Stimulated activated CD4-positive, alpha-beta T cell treated with anti-CD3 and anti-CD28 coated beads, Interleukin-12 subunit alpha, Interleukin-12 subunit beta, amount 100 ng/mL, for 24 hours (primary cell): ENCODE data around the gene BRMS1.
"Not testable (repeated sequence)": the region's sequence is repeated elsewhere in the genome, so short reads cannot be mapped to it uniquely, and the experiment has no call there.

Experiments
- DNase-seq, 2 experiments: peaks; one replicate each; pipeline ENCODE4 v3.0.0-alpha.2; 2020; ENCODE audit warnings: low read depth in 2 of 2

Gene BRMS1

DNA sequence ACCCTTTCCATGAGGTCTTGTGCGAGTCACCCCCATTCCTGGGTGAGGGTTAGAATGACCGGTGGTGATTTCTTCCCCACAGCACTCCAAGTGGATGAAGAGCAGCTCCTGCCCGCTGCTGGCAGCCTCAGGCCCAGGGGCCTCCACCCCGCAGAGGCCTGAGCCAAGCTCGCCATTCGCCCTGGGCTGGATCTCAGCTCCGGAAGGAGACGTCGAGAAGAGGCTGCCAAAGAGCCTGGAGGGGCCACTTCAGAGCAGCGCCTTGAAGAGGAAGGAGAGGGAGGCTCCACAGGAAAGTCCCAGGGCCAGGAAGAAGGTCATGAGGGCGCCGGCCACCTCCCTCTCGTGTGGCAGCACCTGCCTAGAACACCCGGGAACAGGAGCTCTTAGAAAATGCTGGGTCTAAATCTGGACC, 18.3 kb upstream of the BRMS1 start:
- DNase-seq: no peak

DNA sequence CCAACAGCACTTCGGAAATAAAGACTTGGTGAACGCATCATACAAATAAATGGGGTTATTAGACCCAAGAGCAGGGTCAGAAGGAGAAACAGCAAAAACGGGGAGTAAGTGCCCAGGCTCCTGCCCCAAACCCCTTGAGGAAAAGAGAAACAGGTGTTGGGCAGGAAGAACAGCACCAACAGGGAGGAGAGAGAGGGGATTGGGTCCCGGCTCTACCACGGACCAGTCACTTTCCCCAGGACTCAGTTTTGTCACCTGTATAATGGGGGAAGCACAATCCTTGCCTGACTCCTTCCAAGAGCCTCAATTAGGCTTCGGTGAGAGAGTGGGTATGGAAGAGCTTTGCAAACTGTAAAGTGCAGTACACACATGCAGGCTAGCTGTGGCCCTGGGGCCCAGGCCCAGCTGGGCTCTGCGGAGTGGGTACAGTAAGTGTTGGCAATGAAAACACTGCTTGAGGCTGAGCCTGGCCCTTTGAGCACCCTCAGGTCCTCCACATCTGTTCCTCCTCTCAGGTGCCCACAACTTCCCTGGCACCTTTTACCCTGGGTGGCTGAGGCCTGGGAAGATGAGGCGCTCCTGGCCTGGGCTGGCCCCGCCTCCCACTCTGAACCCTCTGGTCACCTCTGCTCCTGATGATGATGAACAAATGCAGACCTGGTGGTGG, 17.7 kb upstream of the BRMS1 start:
- no peak for DNase-seq

DNA sequence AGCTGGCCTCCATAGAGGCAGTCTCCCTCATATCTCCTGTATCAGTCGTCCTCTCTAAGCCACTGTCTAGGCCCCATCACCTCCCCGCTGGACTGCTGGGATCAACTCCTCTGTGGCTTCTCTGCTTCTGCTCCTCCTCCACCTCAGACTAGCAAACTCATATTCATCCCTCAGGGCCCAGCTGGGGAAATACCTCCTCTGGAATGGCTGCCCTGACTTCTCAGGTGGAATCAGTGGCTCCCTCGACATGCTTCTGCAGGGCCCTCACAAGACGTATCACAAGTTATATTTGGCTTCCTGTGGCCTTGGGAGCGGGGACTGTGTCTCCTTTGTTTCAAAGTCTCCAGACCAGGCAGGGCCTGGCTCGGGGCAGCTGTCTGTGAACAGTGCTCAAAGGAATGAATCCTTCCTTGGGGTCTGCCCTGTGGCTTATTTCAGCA, 16.6 kb upstream of the BRMS1 start:
- no peak for DNase-seq

DNA sequence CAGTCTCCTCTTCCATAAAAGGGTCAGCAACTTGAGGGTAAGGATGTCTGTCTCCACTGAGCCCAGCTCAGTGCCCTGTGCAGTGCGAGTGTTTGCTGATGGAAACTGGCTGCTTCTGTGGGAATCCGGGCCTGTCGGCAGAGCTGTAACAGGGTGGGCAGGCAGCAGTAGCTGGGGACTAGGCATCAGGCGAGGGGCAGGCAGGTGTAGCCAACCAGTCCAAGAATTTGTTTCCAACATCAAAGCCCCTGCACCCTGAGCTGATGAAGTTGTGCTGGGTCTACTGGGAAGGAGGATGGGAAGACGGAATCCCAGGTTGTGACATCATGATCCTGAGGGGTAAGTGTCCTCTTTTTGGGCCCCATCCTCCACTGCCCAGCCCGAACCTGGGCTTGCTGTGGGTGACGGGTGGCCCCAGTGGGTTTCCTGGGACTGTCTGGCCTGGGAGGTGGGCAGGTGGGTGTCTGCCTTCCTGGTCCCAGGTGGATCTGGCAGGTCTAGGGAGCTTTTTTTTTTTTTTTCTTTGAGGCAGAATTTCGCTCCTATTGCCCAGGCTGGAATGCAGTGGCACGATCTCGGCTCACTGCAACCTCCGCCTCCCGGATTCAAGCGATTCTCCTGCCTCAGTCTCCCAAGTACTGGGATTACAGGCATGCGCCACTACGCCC, 15.6 kb upstream of the BRMS1 start:
- no peak for DNase-seq

DNA sequence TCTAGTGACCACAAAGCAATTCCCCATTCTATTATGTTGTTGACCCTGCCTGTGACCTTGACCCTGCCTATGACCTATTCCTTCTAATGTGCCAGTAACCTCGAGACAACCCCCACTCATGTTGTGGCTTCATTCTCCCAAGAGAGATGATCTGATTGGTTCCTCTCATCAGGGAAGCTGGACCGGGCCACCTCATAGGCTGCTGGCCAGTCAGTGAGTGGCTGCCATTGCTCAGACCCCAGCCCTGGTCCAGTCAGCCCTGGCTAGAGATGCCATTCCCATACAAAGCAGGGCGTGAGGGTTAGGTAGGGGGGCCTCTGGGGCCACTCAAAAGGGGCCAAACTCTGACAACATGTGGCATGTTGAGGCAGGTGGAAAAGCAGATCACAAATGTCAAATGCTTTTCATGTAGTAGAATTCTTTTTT, 14.8 kb upstream of the BRMS1 start:
- DNase-seq: no peak

DNA sequence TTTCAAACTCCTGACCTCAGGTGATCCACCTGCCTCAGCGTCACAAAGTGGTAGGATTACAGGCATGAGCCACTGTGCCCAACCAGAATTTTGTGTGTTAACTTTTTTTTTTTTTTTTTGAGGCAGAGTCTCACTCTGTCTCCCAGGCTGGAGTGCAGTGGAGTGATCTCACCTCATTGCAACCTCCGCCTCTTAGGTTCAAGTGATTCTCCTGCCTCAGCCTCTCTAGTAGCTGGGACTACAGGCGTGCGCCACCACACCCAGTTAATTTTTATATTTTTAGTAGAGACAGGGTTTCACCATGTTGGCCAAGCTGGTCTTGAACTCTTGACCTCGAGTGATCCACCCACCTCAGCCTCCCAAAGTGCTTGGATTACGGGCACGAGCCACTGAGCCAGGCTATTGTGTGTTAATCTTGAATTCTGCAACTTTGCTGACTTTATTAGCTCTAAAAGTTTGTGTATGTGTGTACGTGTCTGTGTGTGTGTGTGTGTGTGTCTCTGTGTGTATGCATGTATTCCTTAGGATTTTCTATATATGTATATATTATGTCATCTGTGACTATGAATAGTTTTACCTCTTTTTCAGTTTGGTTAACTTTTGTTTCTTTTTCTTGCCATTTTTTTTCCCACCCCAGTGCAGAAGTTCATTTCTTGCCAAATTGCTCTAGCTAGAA, 5.8 kb upstream of the BRMS1 start:
- DNase-seq: not testable (repeated sequence)

- DNase-seq: no peak
These were observed 4.1 kb upstream of the BRMS1 start for GRCh38 chr11:66349084-66349386.

DNA sequence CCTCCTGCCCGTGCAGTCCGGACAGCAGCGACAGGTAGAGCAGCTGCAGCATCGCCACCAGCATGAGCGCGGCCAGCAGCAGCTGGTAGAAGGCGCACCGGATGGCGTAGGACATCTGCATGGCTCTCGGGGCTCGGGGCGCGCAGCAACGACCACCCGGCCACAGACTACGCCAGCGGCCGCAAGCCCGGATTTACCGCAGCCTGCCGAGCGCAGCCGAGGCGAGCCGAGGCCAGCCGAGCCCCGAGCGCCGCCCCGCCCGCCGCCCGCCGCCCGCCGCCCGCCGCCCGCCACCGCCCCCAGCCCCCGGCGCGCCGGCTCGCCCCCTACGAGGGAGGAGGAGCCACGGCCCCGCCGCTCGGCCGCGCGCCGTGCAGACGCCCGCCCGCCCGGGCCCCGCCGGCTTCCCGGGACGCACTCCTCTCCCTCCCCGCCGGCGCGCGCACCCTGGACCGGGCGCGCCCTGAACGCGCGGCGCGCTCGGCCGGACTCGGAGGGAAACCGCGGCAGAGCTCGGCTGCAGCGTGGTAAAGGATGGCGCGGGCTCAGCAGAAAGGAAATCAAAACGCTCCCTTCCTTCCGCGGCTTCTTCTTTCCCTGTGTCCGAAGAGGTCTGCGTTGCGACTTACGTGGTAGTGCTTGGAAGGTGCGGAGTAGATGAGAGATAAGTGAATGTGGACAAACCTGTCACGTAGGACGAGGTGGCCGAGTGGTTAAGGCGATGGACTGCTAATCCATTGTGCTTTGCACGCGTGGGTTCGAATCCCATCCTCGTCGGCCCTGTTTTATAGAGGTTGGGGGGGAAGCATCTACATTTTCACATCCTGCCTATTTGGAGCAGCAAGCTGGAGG, 2.7 kb upstream of the BRMS1 start, which contains the start of gene B4GAT1:
Gene B4GAT1 (minus strand): TSS at position 205 of the 852 bp plus-strand sequence. CDS start 84 bp downstream, at position 121.
- DNase-seq: peak; percentile 82 to 88

DNA sequence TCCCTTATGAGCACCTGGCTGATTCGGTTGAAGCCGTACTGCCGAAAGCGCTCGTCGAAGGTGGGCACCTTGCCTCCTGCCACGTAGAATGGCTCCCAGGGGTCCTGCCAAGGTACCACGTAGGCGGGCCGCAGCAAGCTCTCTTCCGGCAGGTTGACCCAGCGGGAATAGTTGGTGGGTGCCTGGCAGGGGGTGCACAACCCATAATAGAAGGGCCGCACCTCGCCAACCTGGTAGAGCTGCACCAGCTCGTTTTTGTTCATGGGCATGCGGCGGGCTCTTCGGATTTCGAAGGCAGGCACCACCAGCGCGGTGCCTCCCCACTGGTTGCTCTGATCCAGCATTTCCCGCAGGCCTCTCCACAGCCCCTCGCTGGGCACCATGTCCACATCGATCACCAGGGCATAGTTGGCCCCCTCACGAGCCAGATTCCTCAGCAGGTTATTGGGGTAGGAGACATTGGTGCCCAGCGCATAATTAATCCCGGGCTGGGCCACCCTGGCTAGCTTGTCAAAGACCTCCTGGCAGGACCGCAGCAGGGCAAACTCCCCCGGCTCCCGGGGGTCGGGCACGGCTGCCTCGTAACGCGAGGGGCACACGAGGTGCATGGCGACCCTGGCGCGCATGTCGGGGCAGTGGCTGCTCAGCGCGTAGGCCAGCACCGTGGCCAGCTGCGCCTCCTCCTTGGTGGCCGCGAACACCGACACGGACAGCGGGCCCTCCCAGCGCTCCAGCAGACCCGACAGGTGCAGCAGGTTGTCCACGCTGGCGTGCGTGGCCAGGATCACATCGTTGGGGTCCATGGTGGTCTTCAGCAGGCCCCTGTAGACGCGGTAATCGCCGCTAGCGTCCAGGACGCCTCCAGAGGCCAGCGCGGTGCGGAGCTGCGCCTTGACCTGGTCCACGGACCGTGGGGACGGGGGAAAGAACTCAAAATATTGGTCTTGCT, 1.8 kb upstream of the BRMS1 start:
- DNase-seq: no peak

DNA sequence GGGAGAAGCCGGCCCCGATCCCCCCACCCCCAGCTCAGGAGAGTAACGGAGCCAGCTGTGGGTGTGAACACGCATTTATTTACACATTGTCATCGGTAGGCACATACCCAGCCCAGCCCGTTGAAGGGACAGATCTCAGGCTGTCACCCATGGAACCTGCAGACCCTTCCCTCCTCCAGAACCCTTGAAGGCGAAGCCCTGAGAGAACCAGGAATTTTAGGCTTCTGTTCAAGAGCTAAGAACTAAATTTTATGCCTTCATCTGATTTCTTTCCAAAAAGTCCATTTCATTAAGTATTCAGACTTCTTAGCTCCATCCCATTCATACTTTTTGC, 379 bp upstream of the BRMS1 start:
- DNase-seq: no peak

- DNase-seq: no peak
These were observed 1.7 kb downstream of the BRMS1 start for GRCh38 chr11:66343176-66343575.

DNA sequence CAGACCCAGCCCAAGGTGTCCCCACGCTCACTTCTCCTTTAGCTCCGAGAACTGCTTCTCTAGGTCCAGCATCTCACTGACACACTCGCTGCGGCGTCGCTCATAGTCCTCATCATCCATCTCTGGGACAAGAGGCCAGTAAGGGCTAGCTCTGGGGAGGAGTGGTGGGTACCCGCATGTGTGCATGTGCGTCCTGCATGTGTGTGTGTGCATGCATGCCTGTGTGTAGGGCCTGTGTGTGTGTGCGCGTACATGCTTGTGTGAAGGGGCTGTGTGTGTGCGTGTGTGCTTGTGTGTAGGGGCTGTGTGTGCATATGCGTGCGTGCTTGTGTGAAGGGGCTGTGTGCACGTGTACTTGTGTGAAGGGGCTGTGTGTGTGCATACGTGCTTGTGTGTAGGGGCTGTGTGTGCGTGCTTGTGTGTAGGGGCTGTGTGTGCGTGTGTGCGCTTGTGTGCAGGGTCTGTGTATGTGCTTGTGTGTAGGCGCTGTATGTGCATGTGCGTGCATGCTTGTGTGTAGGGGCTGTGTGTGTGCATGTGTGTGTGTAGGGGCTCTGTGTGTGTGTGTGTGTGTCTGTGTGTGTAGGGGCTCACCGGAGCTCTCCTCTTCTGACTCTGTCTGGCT, 3.3 kb downstream of the BRMS1 start:
- no peak for DNase-seq

GRCh38 chr11:66340596-66341501, 4.1 kb downstream of the BRMS1 start:
- no peak for DNase-seq

DNA sequence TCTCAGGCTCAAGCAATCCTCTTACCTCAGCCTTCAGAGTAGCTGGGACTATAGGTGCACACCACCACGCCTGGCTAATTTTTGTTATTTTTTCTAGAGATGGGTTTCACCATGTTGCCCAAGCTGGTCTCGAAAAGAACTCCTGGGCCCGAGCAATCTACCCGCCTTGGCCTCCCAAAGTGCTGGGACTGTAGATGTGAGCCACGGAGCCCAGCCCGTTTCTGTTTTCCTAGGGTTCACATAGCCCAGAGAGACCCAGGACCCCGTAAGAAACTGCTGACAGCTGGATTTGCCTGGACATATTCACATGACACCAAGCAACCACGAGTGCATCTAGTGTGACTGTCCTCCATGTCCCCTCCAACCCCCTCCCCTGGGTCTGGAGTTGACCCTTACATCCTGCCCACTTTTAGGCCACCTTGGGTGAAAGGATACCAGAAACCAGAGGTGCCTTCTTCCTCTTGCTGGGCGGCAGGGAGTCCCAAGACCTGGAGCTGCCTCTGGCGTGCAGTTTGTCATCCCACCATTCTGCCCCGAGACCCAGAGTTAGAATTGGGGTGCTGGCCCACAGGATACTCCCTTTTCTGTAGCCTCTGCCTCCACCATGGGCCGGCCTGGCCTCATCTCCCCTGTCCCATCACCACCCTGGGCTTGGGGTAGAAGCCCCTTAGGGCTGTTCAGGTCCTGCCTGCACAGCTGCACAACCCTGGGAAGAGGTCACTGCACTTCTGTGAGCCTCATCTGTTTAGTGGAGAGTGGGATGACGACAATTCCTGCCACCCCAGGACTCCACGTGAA, 5.0 kb downstream of the BRMS1 start:
- DNase-seq: no peak

GRCh38 chr11:66339162-66339675, 5.7 kb downstream of the BRMS1 start:
- no peak for DNase-seq

- DNase-seq: no peak
These were observed 6.4 kb downstream of the BRMS1 start for GRCh38 chr11:66338276-66339161.

DNA sequence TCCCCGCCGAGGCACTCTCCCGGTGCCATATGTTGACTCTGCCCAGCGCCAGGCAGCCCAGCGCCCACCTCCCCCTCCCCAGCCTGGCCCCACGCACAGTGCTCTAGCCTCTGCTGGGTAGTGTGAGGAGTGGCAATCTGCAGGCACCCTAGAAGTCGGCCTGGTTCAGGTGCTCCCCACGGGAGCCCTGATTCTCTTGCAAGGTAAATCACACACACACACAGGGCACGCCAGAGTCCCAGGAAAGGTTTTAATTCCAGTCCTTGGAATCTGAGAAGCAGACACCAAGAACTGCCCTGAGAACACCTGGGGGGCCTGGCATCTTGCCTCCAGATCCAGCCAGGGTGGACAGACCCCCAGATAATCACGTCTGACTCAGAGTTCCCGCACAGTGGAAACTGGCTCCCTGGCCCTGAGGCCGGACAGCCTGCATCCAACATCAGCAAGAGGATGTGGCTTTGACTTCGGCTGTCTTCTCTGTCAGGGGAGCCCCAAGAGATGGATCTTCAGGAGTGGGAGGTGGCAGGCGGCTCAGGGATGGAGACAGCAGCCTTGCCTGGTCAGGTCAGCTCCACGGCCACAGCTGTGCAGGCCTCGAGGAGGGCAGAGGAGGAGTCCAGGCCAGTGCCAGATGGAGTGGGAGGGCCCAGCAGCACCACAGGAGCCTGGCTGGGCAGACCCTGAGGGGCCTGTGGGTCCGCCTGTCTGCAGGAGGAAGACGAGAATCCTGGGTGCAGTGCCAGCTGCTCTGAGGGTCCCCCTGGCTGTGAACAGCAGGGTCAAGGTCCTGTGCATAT, 7.6 kb downstream of the BRMS1 start:
- DNase-seq: no peak
